ENCODE measurements around the gene TANK. TPM values are rescaled to one million over a fixed set of nuclear protein-coding genes. Genes with fewer than 3 reads are reported as not detected.
"Not testable (repeated sequence)": the region's sequence is repeated elsewhere in the genome, so short reads cannot be mapped to it uniquely, and the experiment has no call there.

The TANK gene
- polyA plus RNA-seq, 6 donors from 2014 or later = 132 to 167 (median 136) TPM

GRCh38 chr2:161195602-161196001 lies 35.4 kb downstream of the TANK start:
- H3K4me1 Mint-ChIP-seq = peaks cover 35 to 72% (median 59%) of the 10 kb centered on the region in 3 donors
- H3K36me3 Mint-ChIP-seq = peaks cover 22 to 28% of the 10 kb centered on the region in 2 donors
- DNase-seq; H3K4me3 Mint-ChIP-seq; ATAC-seq (ENCODE audit: low read depth in 2 of 2); H3K9me3 Mint-ChIP-seq; H3K27me3 Mint-ChIP-seq: not testable (repeated sequence)
- H3K27ac Mint-ChIP-seq = peak overlapping the region in 4 of 6 donors; percentile 17 to 81 (median 40)

- H3K9me3 Mint-ChIP-seq = no peaks in the 10 kb centered on the region
- H3K4me3 Mint-ChIP-seq = peak overlapping the region in 3 of 8 donors; percentile 5 to 22 (median 20)
- peaks cover 19 to 53% (median 41%) of the 10 kb centered on the region in 3 donors for H3K4me1 Mint-ChIP-seq
- H3K27me3 Mint-ChIP-seq = no peaks in the 10 kb centered on the region
- peak; percentile 93 to 95 for ATAC-seq (ENCODE audit: low read depth in 2 of 2)
- peak overlapping the region; percentile 12 to 93 (median 78) for H3K27ac Mint-ChIP-seq
- peak; percentile 35 for DNase-seq
- peaks cover 15 to 18% of the 10 kb centered on the region in 2 donors for H3K36me3 Mint-ChIP-seq
Observed at GRCh38 chr2:161199912-161200701, 39.9 kb downstream of the TANK start.

- no peak for DNase-seq
- Mint-ChIP-seq H3K9me3 (no peaks in the 10 kb centered on the region), H3K36me3 (peaks cover 0 to 5% of the 10 kb centered on the region in 2 donors), H3K27me3 (no peaks in the 10 kb centered on the region), H3K4me1 (peaks cover 8 to 14% (median 11%) of the 10 kb centered on the region in 3 donors), H3K27ac (no peak overlapping the region), H3K4me3 (no peak overlapping the region)
- ATAC-seq (ENCODE audit: low read depth in 2 of 2) = no peak
Observed at GRCh38 chr2:161204846-161205245, 44.6 kb downstream of the TANK start.

GRCh38 chr2:161206471-161207032 lies 46.3 kb downstream of the TANK start:
- DNase-seq (no peak), ATAC-seq (ENCODE audit: low read depth in 2 of 2) (no peak)
- no peaks in the 10 kb centered on the region for H3K9me3 Mint-ChIP-seq
- no peaks in the 10 kb centered on the region for H3K27me3 Mint-ChIP-seq
- peaks cover 4 to 7% (median 5%) of the 10 kb centered on the region in 3 donors for H3K4me1 Mint-ChIP-seq
- H3K36me3 Mint-ChIP-seq = peaks cover 0 to 5% of the 10 kb centered on the region in 2 donors
- no peak overlapping the region for H3K4me3 Mint-ChIP-seq
- no peak overlapping the region for H3K27ac Mint-ChIP-seq

- H3K27ac Mint-ChIP-seq = peak overlapping the region in 3 of 6 donors; percentile 27 to 73 (median 58)
- H3K9me3 Mint-ChIP-seq = no peaks in the 10 kb centered on the region
- no peak overlapping the region for H3K4me3 Mint-ChIP-seq
- DNase-seq (no peak), ATAC-seq (ENCODE audit: low read depth in 2 of 2) (no peak)
- peaks cover 4 to 7% (median 5%) of the 10 kb centered on the region in 3 donors for H3K4me1 Mint-ChIP-seq
- H3K36me3 Mint-ChIP-seq = peaks cover 0 to 10% of the 10 kb centered on the region in 2 donors
- H3K27me3 Mint-ChIP-seq = no peaks in the 10 kb centered on the region
Observed at GRCh38 chr2:161207941-161208340, 47.7 kb downstream of the TANK start.

GRCh38 chr2:161208527-161209139 lies 48.4 kb downstream of the TANK start:
- Mint-ChIP-seq H3K4me3 (no peak overlapping the region), H3K27me3 (no peaks in the 10 kb centered on the region), H3K4me1 (peaks cover 4 to 7% (median 5%) of the 10 kb centered on the region in 3 donors), H3K27ac (peak overlapping the region in 3 of 6 donors; percentile 15 to 47 (median 20)), H3K36me3 (peaks cover 0 to 10% of the 10 kb centered on the region in 2 donors), H3K9me3 (no peaks in the 10 kb centered on the region)
- ATAC-seq (ENCODE audit: low read depth in 2 of 2) = no peak
- no peak for DNase-seq

- Mint-ChIP-seq H3K36me3 (peaks cover 0 to 10% of the 10 kb centered on the region in 2 donors), H3K9me3 (no peaks in the 10 kb centered on the region)
Observed at GRCh38 chr2:161209902-161210301, 49.7 kb downstream of the TANK start.

GRCh38 chr2:161217597-161218185 lies 57.5 kb downstream of the TANK start:
- no peaks in the 10 kb centered on the region for H3K9me3 Mint-ChIP-seq
- H3K36me3 Mint-ChIP-seq = peaks cover 0 to 9% of the 10 kb centered on the region in 2 donors
- peaks cover 10 to 26% (median 18%) of the 10 kb centered on the region in 3 donors for H3K4me1 Mint-ChIP-seq
- DNase-seq = no peak
- H3K27me3 Mint-ChIP-seq = no peaks in the 10 kb centered on the region
- H3K27ac Mint-ChIP-seq = peak overlapping the region in 3 of 6 donors; percentile 9 to 74 (median 26)
- H3K4me3 Mint-ChIP-seq = no peak overlapping the region
- ATAC-seq (ENCODE audit: low read depth in 2 of 2) = no peak

More at GRCh38 chr2:161209902-161210301, 49.7 kb downstream of the TANK start:
- no peak for ATAC-seq (ENCODE audit: low read depth in 2 of 2)
- no peak for DNase-seq
- no peaks in the 10 kb centered on the region for H3K27me3 Mint-ChIP-seq
- no peak overlapping the region for H3K4me3 Mint-ChIP-seq
- peaks cover 3 to 5% (median 4%) of the 10 kb centered on the region in 3 donors for H3K4me1 Mint-ChIP-seq
- H3K27ac Mint-ChIP-seq = peak overlapping the region in 1 of 6 donors; percentile 16

- DNase-seq (no peak), ATAC-seq (ENCODE audit: low read depth in 2 of 2) (no peak)
- H3K27me3 Mint-ChIP-seq = no peaks in the 10 kb centered on the region
- no peaks in the 10 kb centered on the region for H3K9me3 Mint-ChIP-seq
- H3K4me3 Mint-ChIP-seq = no peak overlapping the region
- peaks cover 0 to 7% of the 10 kb centered on the region in 2 donors for H3K36me3 Mint-ChIP-seq
- H3K27ac Mint-ChIP-seq = peak overlapping the region in 2 of 6 donors; percentile 63 to 82
- peaks cover 12 to 26% (median 18%) of the 10 kb centered on the region in 3 donors for H3K4me1 Mint-ChIP-seq
Observed at GRCh38 chr2:161219211-161219610, 59.0 kb downstream of the TANK start.

- H3K4me3 Mint-ChIP-seq = no peak overlapping the region
- peak in 1 of 2 donors; percentile 23 for ATAC-seq (ENCODE audit: low read depth in 2 of 2)
- H3K9me3 Mint-ChIP-seq = no peaks in the 10 kb centered on the region
- H3K27ac Mint-ChIP-seq = no peak overlapping the region
- H3K4me1 Mint-ChIP-seq = peaks cover 8 to 10% (median 10%) of the 10 kb centered on the region in 3 donors
- DNase-seq = peak; percentile 32
- H3K36me3 Mint-ChIP-seq = peaks cover 0 to 18% of the 10 kb centered on the region in 2 donors
- H3K27me3 Mint-ChIP-seq = no peaks in the 10 kb centered on the region
Observed at GRCh38 chr2:161223139-161223732, 63.0 kb downstream of the TANK start.

GRCh38 chr2:161228511-161229240 lies 68.4 kb downstream of the TANK start:
- DNase-seq = no peak
- Mint-ChIP-seq H3K27me3 (no peaks in the 10 kb centered on the region), H3K27ac (peak overlapping the region in 2 of 6 donors; percentile 48 to 64), H3K9me3 (no peaks in the 10 kb centered on the region), H3K36me3 (peaks cover 11 to 32% of the 10 kb centered on the region in 2 donors), H3K4me1 (peaks cover 0 to 7% (median 7%) of the 10 kb centered on the region in 3 donors), H3K4me3 (peak overlapping the region in 1 of 8 donors; percentile 5)
- no peak for ATAC-seq (ENCODE audit: low read depth in 2 of 2)

- no peaks in the 10 kb centered on the region for H3K9me3 Mint-ChIP-seq
- H3K27ac Mint-ChIP-seq = peak overlapping the region in 1 of 6 donors; percentile 47
- H3K4me1 Mint-ChIP-seq = peaks cover 0 to 7% (median 7%) of the 10 kb centered on the region in 3 donors
- H3K4me3 Mint-ChIP-seq = no peak overlapping the region
- no peaks in the 10 kb centered on the region for H3K27me3 Mint-ChIP-seq
- H3K36me3 Mint-ChIP-seq = peaks cover 11 to 39% of the 10 kb centered on the region in 2 donors
- ATAC-seq (ENCODE audit: low read depth in 2 of 2) (no peak), DNase-seq (no peak)
Observed at GRCh38 chr2:161230959-161231358, 70.7 kb downstream of the TANK start.

All from naive B cell (primary cell).